ENCODE data around the gene PCBP3.

Gene PCBP3

DNA sequence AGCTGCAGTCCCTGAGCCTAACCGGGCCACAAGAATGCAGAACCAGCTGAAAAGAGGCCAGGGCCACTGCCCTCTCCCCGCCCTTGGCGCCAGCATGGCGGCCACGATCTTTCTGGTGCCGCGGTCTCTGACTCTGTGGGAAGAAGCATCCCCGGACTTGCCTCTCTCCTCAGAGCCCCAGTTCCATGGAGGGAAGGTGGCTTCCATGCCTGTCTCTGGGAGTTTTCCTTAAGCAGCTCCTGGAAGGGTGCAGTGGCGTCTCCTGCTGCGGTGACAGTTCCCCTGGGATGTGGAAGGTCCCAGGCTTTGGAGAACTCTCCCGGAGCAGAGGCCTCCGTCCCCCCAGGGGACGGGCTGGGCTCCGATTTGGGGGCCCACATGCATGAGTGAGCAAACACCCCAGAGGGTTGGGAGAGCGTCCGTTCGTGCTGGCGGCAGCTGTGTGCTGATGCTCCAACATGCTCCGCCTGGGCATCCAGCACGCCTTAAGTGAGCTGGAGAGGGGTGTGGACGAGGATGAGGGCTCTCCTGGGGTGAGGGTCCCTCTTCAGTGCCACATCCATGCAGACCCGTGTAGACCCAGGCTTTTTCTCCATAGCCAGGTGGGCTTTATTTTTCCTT, 228.2 kb downstream of the PCBP3 start:
- Histone ChIP-seq H3K4me2 (ENCODE audit: low read length) (no peak overlapping the region), H2BK120ac (ENCODE audit: insufficient read depth, low read length, poor library complexity) (no peak overlapping the region), H3K79me1 (ENCODE audit: low read length) (no peaks in the 10 kb centered on the region), H2BK12ac (ENCODE audit: low read length) (no peak overlapping the region), H2AK5ac (ENCODE audit: low read length) (no peak overlapping the region), H3K36me3 (ENCODE audit: control insufficient read depth in 1 of 2, insufficient read depth in 2 of 2, low read length in 2 of 2) (no peaks in the 10 kb centered on the region), H3K4me3 (ENCODE audit: low read depth, low read length) (no peak overlapping the region), H2AFZ (ENCODE audit: insufficient read depth, low read length, poor library complexity) (no peak overlapping the region), H3K79me2 (ENCODE audit: control insufficient read depth, insufficient read depth, low read length, poor library complexity) (no peaks in the 10 kb centered on the region), H4K8ac (ENCODE audit: low read depth, low read length) (no peak overlapping the region), H4K12ac (ENCODE audit: low read depth, low read length) (no peak overlapping the region), H3K18ac (ENCODE audit: low read length) (no peak overlapping the region), H3K9ac (ENCODE audit: low read length) (no peak overlapping the region), H2BK5ac (ENCODE audit: low read depth, low read length, poor library complexity) (no peak overlapping the region), H3K14ac (ENCODE audit: low read length) (no peak overlapping the region), H3K4ac (ENCODE audit: low read depth, low read length) (no peak overlapping the region), H3K4me1 (ENCODE audit: control insufficient read depth in 1 of 2, insufficient read depth in 2 of 2, low read length in 2 of 2) (peaks cover 9 to 10% of the 10 kb centered on the region in 2 experiments), H3K27me3 (ENCODE audit: insufficient read depth, low read length) (no peaks in the 10 kb centered on the region), H3K9me3 (ENCODE audit: insufficient read depth, low read depth, low read length) (peaks cover 2% of the 10 kb centered on the region), H4K91ac (ENCODE audit: low read depth, low read length) (no peak overlapping the region), H3K27ac (ENCODE audit: low read depth, low read length) (no peak overlapping the region), H3K23ac (ENCODE audit: low read length) (no peak overlapping the region)
- no peak for DNase-seq
- WGBS (ENCODE audit: extremely low coverage, insufficient coverage, insufficient read length) = no CpG with 5 or more reads among the region's 22 CpGs

GRCh38 chr21:45872471-45872870, 228.9 kb downstream of the PCBP3 start:
- no peak overlapping the region for H3K23ac ChIP-seq (ENCODE audit: low read length)
- H2AFZ ChIP-seq (ENCODE audit: insufficient read depth, low read length, poor library complexity) = no peak overlapping the region
- peaks cover 9 to 11% of the 10 kb centered on the region in 2 experiments for H3K4me1 ChIP-seq (ENCODE audit: control insufficient read depth in 1 of 2, insufficient read depth in 2 of 2, low read length in 2 of 2)
- H3K9ac ChIP-seq (ENCODE audit: low read length) = no peak overlapping the region
- H2BK120ac ChIP-seq (ENCODE audit: insufficient read depth, low read length, poor library complexity) = no peak overlapping the region
- WGBS (ENCODE audit: extremely low coverage, insufficient coverage, insufficient read length) = no CpG with 5 or more reads among the region's 11 CpGs
- no peak overlapping the region for H4K8ac ChIP-seq (ENCODE audit: low read depth, low read length)
- no peak overlapping the region for H4K91ac ChIP-seq (ENCODE audit: low read depth, low read length)
- H2BK12ac ChIP-seq (ENCODE audit: low read length) = no peak overlapping the region
- no peak overlapping the region for H3K4me2 ChIP-seq (ENCODE audit: low read length)
- H4K12ac ChIP-seq (ENCODE audit: low read depth, low read length) = no peak overlapping the region
- H3K79me2 ChIP-seq (ENCODE audit: control insufficient read depth, insufficient read depth, low read length, poor library complexity) = no peaks in the 10 kb centered on the region
- H2BK5ac ChIP-seq (ENCODE audit: low read depth, low read length, poor library complexity) = no peak overlapping the region
- no peak overlapping the region for H3K4ac ChIP-seq (ENCODE audit: low read depth, low read length)
- no peak overlapping the region for H3K27ac ChIP-seq (ENCODE audit: low read depth, low read length)
- H3K4me3 ChIP-seq (ENCODE audit: low read depth, low read length) = no peak overlapping the region
- no peaks in the 10 kb centered on the region for H3K36me3 ChIP-seq (ENCODE audit: control insufficient read depth in 1 of 2, insufficient read depth in 2 of 2, low read length in 2 of 2)
- H3K18ac ChIP-seq (ENCODE audit: low read length) = no peak overlapping the region
- no peak for DNase-seq
- H3K14ac ChIP-seq (ENCODE audit: low read length) = no peak overlapping the region
- H3K79me1 ChIP-seq (ENCODE audit: low read length) = no peaks in the 10 kb centered on the region
- no peak overlapping the region for H2AK5ac ChIP-seq (ENCODE audit: low read length)
- H3K27me3 ChIP-seq (ENCODE audit: insufficient read depth, low read length) = no peaks in the 10 kb centered on the region
- peaks cover 2% of the 10 kb centered on the region for H3K9me3 ChIP-seq (ENCODE audit: insufficient read depth, low read depth, low read length)

- Histone ChIP-seq H3K4ac (ENCODE audit: low read depth, low read length) (no peak overlapping the region), H3K9ac (ENCODE audit: low read length) (no peak overlapping the region), H4K12ac (ENCODE audit: low read depth, low read length) (no peak overlapping the region), H3K14ac (ENCODE audit: low read length) (no peak overlapping the region), H2BK12ac (ENCODE audit: low read length) (no peak overlapping the region), H2AK5ac (ENCODE audit: low read length) (no peak overlapping the region), H2AFZ (ENCODE audit: insufficient read depth, low read length, poor library complexity) (no peak overlapping the region), H2BK120ac (ENCODE audit: insufficient read depth, low read length, poor library complexity) (no peak overlapping the region), H3K4me3 (ENCODE audit: low read depth, low read length) (no peak overlapping the region), H2BK5ac (ENCODE audit: low read depth, low read length, poor library complexity) (no peak overlapping the region), H3K27me3 (ENCODE audit: insufficient read depth, low read length) (no peaks in the 10 kb centered on the region), H3K9me3 (ENCODE audit: insufficient read depth, low read depth, low read length) (peaks cover 2% of the 10 kb centered on the region), H4K8ac (ENCODE audit: low read depth, low read length) (no peak overlapping the region), H3K18ac (ENCODE audit: low read length) (no peak overlapping the region), H3K23ac (ENCODE audit: low read length) (no peak overlapping the region), H3K4me2 (ENCODE audit: low read length) (no peak overlapping the region), H3K36me3 (ENCODE audit: control insufficient read depth in 1 of 2, insufficient read depth in 2 of 2, low read length in 2 of 2) (no peaks in the 10 kb centered on the region), H3K79me2 (ENCODE audit: control insufficient read depth, insufficient read depth, low read length, poor library complexity) (no peaks in the 10 kb centered on the region), H4K91ac (ENCODE audit: low read depth, low read length) (no peak overlapping the region), H3K79me1 (ENCODE audit: low read length) (no peaks in the 10 kb centered on the region), H3K4me1 (ENCODE audit: control insufficient read depth in 1 of 2, insufficient read depth in 2 of 2, low read length in 2 of 2) (peaks cover 9 to 11% of the 10 kb centered on the region in 2 experiments), H3K27ac (ENCODE audit: low read depth, low read length) (no peak overlapping the region)
- DNase-seq = no peak
- WGBS (ENCODE audit: extremely low coverage, insufficient coverage, insufficient read length) = no CpG with 5 or more reads among the region's 11 CpGs
Measured at GRCh38 chr21:45872902-45873301, 229.4 kb downstream of the PCBP3 start.

GRCh38 chr21:45873418-45873817, 229.9 kb downstream of the PCBP3 start:
- Histone ChIP-seq H2BK12ac (ENCODE audit: low read length) (no peak overlapping the region), H3K4me3 (ENCODE audit: low read depth, low read length) (no peak overlapping the region), H3K4me2 (ENCODE audit: low read length) (no peak overlapping the region), H2AFZ (ENCODE audit: insufficient read depth, low read length, poor library complexity) (no peak overlapping the region), H2BK5ac (ENCODE audit: low read depth, low read length, poor library complexity) (no peak overlapping the region), H2AK5ac (ENCODE audit: low read length) (no peak overlapping the region), H3K36me3 (ENCODE audit: control insufficient read depth in 1 of 2, insufficient read depth in 2 of 2, low read length in 2 of 2) (no peaks in the 10 kb centered on the region), H2BK120ac (ENCODE audit: insufficient read depth, low read length, poor library complexity) (no peak overlapping the region), H3K9me3 (ENCODE audit: insufficient read depth, low read depth, low read length) (peaks cover 2% of the 10 kb centered on the region), H4K91ac (ENCODE audit: low read depth, low read length) (no peak overlapping the region), H3K14ac (ENCODE audit: low read length) (no peak overlapping the region), H3K18ac (ENCODE audit: low read length) (no peak overlapping the region), H3K9ac (ENCODE audit: low read length) (no peak overlapping the region), H3K4me1 (ENCODE audit: control insufficient read depth in 1 of 2, insufficient read depth in 2 of 2, low read length in 2 of 2) (peaks cover 9 to 11% of the 10 kb centered on the region in 2 experiments), H3K23ac (ENCODE audit: low read length) (no peak overlapping the region), H3K4ac (ENCODE audit: low read depth, low read length) (no peak overlapping the region), H4K12ac (ENCODE audit: low read depth, low read length) (no peak overlapping the region), H3K79me2 (ENCODE audit: control insufficient read depth, insufficient read depth, low read length, poor library complexity) (no peaks in the 10 kb centered on the region), H3K79me1 (ENCODE audit: low read length) (no peaks in the 10 kb centered on the region), H3K27ac (ENCODE audit: low read depth, low read length) (no peak overlapping the region), H3K27me3 (ENCODE audit: insufficient read depth, low read length) (no peaks in the 10 kb centered on the region), H4K8ac (ENCODE audit: low read depth, low read length) (no peak overlapping the region)
- DNase-seq = no peak
- WGBS (ENCODE audit: extremely low coverage, insufficient coverage, insufficient read length) = no CpG with 5 or more reads among the region's 11 CpGs
